ENCODE measurements around the gene SUCNR1.
A peak's percentile ranks its signal among the peaks of the same experiment; 100 is the strongest.
"Not testable (repeated sequence)": the region's sequence is repeated elsewhere in the genome, so short reads cannot be mapped to it uniquely, and the experiment has no call there.

The SUCNR1 gene, protein sequence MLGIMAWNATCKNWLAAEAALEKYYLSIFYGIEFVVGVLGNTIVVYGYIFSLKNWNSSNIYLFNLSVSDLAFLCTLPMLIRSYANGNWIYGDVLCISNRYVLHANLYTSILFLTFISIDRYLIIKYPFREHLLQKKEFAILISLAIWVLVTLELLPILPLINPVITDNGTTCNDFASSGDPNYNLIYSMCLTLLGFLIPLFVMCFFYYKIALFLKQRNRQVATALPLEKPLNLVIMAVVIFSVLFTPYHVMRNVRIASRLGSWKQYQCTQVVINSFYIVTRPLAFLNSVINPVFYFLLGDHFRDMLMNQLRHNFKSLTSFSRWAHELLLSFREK

DNA sequence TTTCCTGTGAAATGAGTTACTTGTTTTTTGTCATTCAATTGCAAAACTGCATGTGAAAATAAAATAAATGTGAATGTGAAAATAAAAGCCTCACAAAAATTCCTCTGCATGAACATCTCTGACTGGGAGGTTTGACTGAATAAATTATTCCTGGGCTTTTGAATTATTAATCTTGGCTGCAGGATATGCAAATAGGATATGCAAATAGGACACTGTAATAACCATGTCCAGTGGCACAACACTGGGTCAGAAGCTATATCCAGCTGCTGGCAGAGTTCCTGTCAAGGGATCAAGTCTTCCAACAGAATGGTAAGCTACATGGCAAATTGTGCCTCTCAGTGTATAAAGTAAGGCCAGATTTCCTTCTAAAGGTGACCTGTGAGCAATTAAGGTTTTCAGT, at the start of gene SUCNR1:
TSS of gene SUCNR1 (plus strand) at position 246 of the 400 bp plus-strand sequence. CDS start 6,250 bp downstream, outside the sequence.
- Histone ChIP-seq H3K36me3 (ENCODE audit: control insufficient read depth, insufficient read depth, low read length) (no peaks in the 10 kb centered on the region), H3K27me3 (ENCODE audit: control insufficient read depth, insufficient read depth, low read length) (no peaks in the 10 kb centered on the region), H3K4me1 (ENCODE audit: control insufficient read depth, insufficient read depth, low read length) (peaks cover 3% of the 10 kb centered on the region; the same call in 1 of the 2 replicates), H3K27ac (ENCODE audit: low read depth, low read length) (no peak within 1 kb of the TSS), H3K4me3 (ENCODE audit: low read depth, low read length) (no peak within 1 kb of the TSS), H3K9ac (ENCODE audit: low read depth, low read length) (no peak within 1 kb of the TSS), H3K9me3 (ENCODE audit: control insufficient read depth, insufficient read depth, low read length) (no peaks in the 10 kb centered on the region)

DNA sequence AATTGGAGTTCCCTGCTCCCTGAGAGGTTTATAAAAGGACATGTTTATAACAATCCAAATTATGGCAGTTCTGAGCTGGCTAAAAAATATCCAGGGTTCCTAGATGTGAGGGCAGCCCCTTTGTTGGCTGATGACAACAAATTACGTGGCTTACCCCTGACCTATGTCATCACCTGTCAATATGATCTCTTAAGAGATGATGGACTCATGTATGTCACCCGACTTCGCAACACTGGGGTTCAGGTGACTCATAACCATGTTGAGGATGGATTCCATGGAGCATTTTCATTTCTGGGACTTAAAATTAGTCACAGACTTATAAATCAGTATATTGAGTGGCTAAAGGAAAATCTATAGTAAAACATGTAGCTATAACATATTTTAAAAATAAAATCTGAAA, 45.6 kb upstream of the SUCNR1 start:
- Histone ChIP-seq H3K36me3 (ENCODE audit: control insufficient read depth, insufficient read depth, low read length) (no peaks in the 10 kb centered on the region), H3K4me3 (ENCODE audit: low read depth, low read length) (no peak overlapping the region), H3K9ac (ENCODE audit: low read depth, low read length) (no peak overlapping the region), H3K27ac (ENCODE audit: low read depth, low read length) (no peak overlapping the region), H3K9me3 (ENCODE audit: control insufficient read depth, insufficient read depth, low read length) (no peaks in the 10 kb centered on the region), H3K27me3 (ENCODE audit: control insufficient read depth, insufficient read depth, low read length) (no peaks in the 10 kb centered on the region), H3K4me1 (ENCODE audit: control insufficient read depth, insufficient read depth, low read length) (no peaks in the 10 kb centered on the region)

DNA sequence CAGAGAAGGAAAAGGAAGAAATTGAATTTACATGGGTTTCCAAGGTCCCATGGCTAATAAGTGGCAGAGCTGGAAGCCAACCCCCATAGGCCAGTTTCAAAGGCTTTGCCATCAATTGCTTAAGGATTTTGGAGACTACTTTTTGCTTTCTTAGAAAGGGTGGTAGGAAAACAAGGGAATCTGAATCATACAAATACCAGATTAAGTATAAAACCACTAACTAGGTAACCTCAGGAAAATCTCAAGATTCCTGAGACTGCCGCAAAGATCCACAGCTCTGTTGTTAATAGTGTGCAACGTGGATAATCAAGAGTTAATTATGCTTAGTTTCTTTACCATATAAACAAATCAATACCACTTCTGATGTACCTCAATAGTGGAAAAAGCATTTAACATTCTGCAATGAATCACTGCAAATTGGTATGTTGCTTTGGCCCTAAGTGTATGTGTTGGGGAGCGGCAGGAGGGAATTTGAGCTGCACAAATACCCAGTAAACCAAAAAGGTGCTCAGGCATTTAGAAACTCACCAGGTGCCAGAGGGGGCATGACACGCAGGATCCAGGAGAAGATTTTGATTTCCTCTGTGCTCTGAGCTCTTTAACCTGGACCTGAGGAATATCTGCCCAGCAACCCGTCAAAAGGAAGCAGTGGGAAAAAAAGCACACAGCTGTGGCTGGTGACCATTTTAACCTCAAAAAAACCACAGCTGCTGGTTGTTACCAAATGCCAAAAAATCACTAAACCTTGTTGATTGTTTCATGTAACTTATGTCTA, 37.5 kb upstream of the SUCNR1 start:
- H3K36me3 ChIP-seq (ENCODE audit: control insufficient read depth, insufficient read depth, low read length) = no peaks in the 10 kb centered on the region
- H3K4me3 ChIP-seq (ENCODE audit: low read depth, low read length) = no peak overlapping the region
- H3K27me3 ChIP-seq (ENCODE audit: control insufficient read depth, insufficient read depth, low read length) = no peaks in the 10 kb centered on the region
- no peaks in the 10 kb centered on the region for H3K9me3 ChIP-seq (ENCODE audit: control insufficient read depth, insufficient read depth, low read length)
- H3K27ac ChIP-seq (ENCODE audit: low read depth, low read length) = no peak overlapping the region
- peaks cover 13% of the 10 kb centered on the region for H3K4me1 ChIP-seq (ENCODE audit: control insufficient read depth, insufficient read depth, low read length)
- no peak overlapping the region for H3K9ac ChIP-seq (ENCODE audit: low read depth, low read length)

DNA sequence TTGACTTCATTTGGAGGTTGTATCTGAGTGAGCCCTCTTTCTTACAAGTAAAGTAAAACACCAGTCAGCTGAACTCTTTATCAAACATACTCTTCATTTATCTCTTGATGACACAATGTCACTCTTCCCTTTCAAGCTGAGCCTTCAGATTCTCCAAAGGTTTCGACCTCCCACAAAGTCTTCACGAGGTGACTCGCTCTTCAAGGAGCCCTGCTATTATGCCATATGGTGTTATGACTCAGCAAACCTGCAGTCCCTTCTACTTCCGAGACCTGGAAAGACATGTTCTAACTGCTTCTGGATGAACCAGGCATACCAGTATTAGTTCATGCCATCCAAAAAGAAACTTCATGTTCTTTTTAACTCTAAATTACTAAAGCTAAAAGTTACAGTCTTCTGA, 36.4 kb upstream of the SUCNR1 start:
- Histone ChIP-seq H3K36me3 (ENCODE audit: control insufficient read depth, insufficient read depth, low read length) (no peaks in the 10 kb centered on the region), H3K4me1 (ENCODE audit: control insufficient read depth, insufficient read depth, low read length) (peaks cover 13% of the 10 kb centered on the region), H3K9me3 (ENCODE audit: control insufficient read depth, insufficient read depth, low read length) (no peaks in the 10 kb centered on the region), H3K27me3 (ENCODE audit: control insufficient read depth, insufficient read depth, low read length) (no peaks in the 10 kb centered on the region), H3K4me3 (ENCODE audit: low read depth, low read length) (no peak overlapping the region), H3K27ac (ENCODE audit: low read depth, low read length) (peak overlapping the region; percentile 56), H3K9ac (ENCODE audit: low read depth, low read length) (no peak overlapping the region)

DNA sequence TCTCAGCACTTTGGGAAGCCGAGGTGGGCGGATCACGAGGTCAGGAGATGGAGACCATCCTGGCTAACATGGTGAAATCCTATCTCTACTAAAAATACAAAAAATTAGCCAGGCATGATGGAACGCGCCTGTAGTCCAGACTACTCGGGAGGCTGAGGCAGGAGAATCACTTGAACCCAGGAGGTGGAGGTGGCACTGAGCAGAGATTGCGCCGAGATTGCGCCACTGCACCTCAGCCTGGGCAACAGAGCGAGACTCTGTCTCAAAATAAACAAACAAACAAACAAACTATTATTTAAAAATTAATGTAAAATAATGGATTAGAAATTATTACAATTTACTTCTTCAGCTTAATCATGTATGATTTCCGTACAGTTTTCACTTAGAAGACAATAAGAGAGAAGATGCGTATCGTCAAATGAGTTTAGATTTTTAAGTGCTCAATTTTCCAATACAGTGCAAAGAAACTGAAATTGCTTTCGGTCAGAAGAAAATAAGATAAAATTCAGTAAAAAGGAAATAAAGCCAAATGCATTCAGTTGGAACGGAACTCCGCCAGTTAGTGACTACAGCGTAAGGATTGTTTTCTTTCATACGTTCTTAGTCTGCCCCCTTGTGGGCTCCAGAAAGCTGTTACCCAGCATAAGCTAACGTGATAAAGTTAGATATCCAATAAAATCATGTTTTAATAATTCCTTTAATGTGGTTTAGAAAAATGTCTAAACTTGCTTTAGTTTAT, 34.7 kb upstream of the SUCNR1 start:
- H3K9me3 ChIP-seq (ENCODE audit: control insufficient read depth, insufficient read depth, low read length) = no peaks in the 10 kb centered on the region
- no peaks in the 10 kb centered on the region for H3K27me3 ChIP-seq (ENCODE audit: control insufficient read depth, insufficient read depth, low read length)
- no peak overlapping the region for H3K4me3 ChIP-seq (ENCODE audit: low read depth, low read length)
- no peaks in the 10 kb centered on the region for H3K36me3 ChIP-seq (ENCODE audit: control insufficient read depth, insufficient read depth, low read length)
- no peak overlapping the region for H3K27ac ChIP-seq (ENCODE audit: low read depth, low read length)
- peaks cover 16% of the 10 kb centered on the region for H3K4me1 ChIP-seq (ENCODE audit: control insufficient read depth, insufficient read depth, low read length)
- no peak overlapping the region for H3K9ac ChIP-seq (ENCODE audit: low read depth, low read length)

DNA sequence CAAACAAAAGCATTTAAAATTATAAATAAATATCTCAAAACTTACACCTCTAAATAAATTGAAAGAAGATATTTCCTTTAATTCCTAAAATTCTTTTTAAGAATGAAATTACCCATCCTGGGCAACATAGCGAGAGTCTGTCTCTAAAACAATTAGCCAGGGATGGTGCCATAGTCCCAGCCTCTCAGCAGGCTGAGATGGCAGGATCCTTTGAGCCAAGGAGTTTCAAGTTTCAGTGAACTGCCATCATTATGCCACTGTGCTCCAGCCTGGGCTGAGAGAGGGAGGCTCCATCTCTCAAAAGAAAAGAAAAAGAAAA, 34.2 kb upstream of the SUCNR1 start:
- peaks cover 16% of the 10 kb centered on the region for H3K4me1 ChIP-seq (ENCODE audit: control insufficient read depth, insufficient read depth, low read length)
- H3K27ac ChIP-seq (ENCODE audit: low read depth, low read length) = no peak overlapping the region
- no peak overlapping the region for H3K9ac ChIP-seq (ENCODE audit: low read depth, low read length)
- no peaks in the 10 kb centered on the region for H3K36me3 ChIP-seq (ENCODE audit: control insufficient read depth, insufficient read depth, low read length)
- H3K27me3 ChIP-seq (ENCODE audit: control insufficient read depth, insufficient read depth, low read length) = no peaks in the 10 kb centered on the region
- no peak overlapping the region for H3K4me3 ChIP-seq (ENCODE audit: low read depth, low read length)
- H3K9me3 ChIP-seq (ENCODE audit: control insufficient read depth, insufficient read depth, low read length) = no peaks in the 10 kb centered on the region

DNA sequence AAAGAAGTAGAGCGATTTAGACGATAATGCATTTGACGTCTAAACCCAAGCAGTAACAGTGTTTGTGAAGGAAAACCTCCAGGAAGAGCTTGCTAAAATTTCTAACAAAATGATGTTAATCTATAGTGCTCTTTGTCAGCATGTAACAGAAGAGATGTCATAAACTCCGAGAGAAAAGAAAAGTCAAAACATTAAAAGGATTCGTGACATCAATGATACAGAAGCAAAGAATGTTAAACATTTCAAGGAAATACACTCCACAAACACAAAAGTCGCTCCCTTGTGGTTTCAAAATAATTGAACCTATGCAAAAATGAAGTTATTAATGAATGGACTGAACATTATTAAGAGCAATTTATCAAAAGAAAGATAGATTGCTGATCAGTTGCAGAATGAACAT, 31.6 kb upstream of the SUCNR1 start:
- H3K9me3 ChIP-seq (ENCODE audit: control insufficient read depth, insufficient read depth, low read length) = no peaks in the 10 kb centered on the region
- peaks cover 11% of the 10 kb centered on the region for H3K4me1 ChIP-seq (ENCODE audit: control insufficient read depth, insufficient read depth, low read length)
- H3K36me3 ChIP-seq (ENCODE audit: control insufficient read depth, insufficient read depth, low read length) = no peaks in the 10 kb centered on the region
- no peak overlapping the region for H3K27ac ChIP-seq (ENCODE audit: low read depth, low read length)
- no peak overlapping the region for H3K9ac ChIP-seq (ENCODE audit: low read depth, low read length)
- H3K4me3 ChIP-seq (ENCODE audit: low read depth, low read length) = no peak overlapping the region
- no peaks in the 10 kb centered on the region for H3K27me3 ChIP-seq (ENCODE audit: control insufficient read depth, insufficient read depth, low read length)

DNA sequence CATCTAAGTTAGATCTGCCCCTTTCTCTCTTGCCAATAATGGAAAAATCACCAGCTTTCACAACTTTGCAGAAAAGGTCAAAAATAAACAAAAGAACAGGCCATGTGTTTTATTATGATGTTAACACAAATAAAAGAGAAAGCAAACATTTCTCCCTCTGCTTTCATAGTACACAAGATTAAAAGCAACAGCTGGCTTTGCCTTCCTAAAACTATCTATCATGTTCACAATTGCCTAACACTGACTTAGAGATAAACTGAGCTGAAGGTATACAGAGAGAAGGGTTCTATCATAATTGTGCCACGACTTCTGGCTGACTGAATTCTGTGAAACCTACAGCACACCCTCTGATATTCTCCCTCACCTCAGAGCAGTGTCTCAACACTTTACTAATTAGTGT, 30.2 kb upstream of the SUCNR1 start:
- Histone ChIP-seq H3K27me3 (ENCODE audit: control insufficient read depth, insufficient read depth, low read length) (no peaks in the 10 kb centered on the region), H3K27ac (ENCODE audit: low read depth, low read length) (no peak overlapping the region), H3K4me3 (ENCODE audit: low read depth, low read length) (no peak overlapping the region), H3K36me3 (ENCODE audit: control insufficient read depth, insufficient read depth, low read length) (no peaks in the 10 kb centered on the region), H3K4me1 (ENCODE audit: control insufficient read depth, insufficient read depth, low read length) (peaks cover 3% of the 10 kb centered on the region; the same call in 1 of the 2 replicates), H3K9me3 (ENCODE audit: control insufficient read depth, insufficient read depth, low read length) (no peaks in the 10 kb centered on the region), H3K9ac (ENCODE audit: low read depth, low read length) (no peak overlapping the region)

DNA sequence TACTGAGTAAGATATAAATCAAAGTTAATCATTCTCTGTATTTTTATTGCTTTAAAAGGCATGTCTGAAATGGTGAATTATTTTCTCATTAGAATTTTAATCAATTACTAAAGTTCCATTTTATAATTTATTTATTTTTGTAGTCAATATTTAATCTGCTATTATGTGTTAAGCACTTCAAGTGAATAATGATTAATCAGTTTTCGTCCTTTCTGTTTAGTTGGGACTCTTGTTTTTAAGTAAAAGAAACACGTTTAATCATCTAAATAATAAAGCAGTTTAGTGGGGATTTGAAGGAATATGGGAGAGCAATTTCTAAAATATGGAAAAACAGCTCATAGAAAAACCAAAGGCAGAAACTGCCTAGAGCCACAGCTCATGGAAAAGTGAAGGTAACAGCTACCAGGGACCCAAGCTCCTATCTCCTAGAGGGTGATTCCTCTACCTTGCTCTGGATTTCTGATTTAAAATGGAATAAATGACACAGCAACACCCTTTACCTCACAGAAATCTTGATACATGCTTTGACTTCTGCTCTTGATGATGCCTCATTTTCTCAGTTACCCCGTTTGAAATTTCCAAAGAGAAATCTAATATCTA, 28.0 kb upstream of the SUCNR1 start:
- no peak overlapping the region for H3K4me3 ChIP-seq (ENCODE audit: low read depth, low read length)
- H3K27ac ChIP-seq (ENCODE audit: low read depth, low read length) = no peak overlapping the region

DNA sequence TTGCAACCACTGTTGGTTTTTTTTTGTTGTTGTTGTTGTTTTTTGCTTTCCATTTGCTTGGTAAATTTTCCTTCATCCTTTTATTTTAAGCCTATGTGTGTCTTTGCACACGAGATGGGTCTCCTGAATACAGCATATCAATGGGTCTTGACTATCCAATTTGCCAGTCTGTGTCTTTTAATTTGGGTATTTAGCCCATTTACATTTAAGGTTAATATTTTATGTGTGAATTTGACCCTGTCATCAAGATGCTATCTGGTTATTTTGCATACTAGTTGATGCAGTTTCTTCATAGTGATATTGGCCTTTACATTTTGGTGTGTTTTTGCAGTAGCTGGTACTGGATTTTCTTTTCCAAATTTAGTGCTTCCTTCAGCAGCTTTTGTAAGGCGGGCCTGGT, 23.4 kb upstream of the SUCNR1 start:
- not testable (repeated sequence) for H3K9me3 ChIP-seq (ENCODE audit: control insufficient read depth, insufficient read depth, low read length); H3K4me1 ChIP-seq (ENCODE audit: control insufficient read depth, insufficient read depth, low read length); H3K27me3 ChIP-seq (ENCODE audit: control insufficient read depth, insufficient read depth, low read length); H3K4me3 ChIP-seq (ENCODE audit: low read depth, low read length); H3K27ac ChIP-seq (ENCODE audit: low read depth, low read length); H3K9ac ChIP-seq (ENCODE audit: low read depth, low read length); H3K36me3 ChIP-seq (ENCODE audit: control insufficient read depth, insufficient read depth, low read length)

More for the DNA sequence above, 28.0 kb upstream of the SUCNR1 start:
- Histone ChIP-seq H3K9me3 (ENCODE audit: control insufficient read depth, insufficient read depth, low read length) (no peaks in the 10 kb centered on the region), H3K36me3 (ENCODE audit: control insufficient read depth, insufficient read depth, low read length) (no peaks in the 10 kb centered on the region), H3K27me3 (ENCODE audit: control insufficient read depth, insufficient read depth, low read length) (no peaks in the 10 kb centered on the region), H3K4me1 (ENCODE audit: control insufficient read depth, insufficient read depth, low read length) (peaks cover 3% of the 10 kb centered on the region; the same call in 1 of the 2 replicates), H3K9ac (ENCODE audit: low read depth, low read length) (no peak overlapping the region)

Measured in HUES48 (cell line).